Measurements from ENCODE around the gene STAT6. TPM values are rescaled to one million over a fixed set of nuclear protein-coding genes. Genes with fewer than 3 reads are reported as not detected.

Gene STAT6
- total and polyA plus RNA-seq, 11 donors = 31.6 to 87.7 (median 38.4) TPM

GRCh38 chr12:57128519-57129247 is 17.5 kb upstream of the STAT6 start:
- no peaks in the 10 kb centered on the region for H3K9me3 ChIP-seq
- H3K27me3 ChIP-seq = no peaks in the 10 kb centered on the region
- intact Hi-C loops (cut with DNase I) = loop anchor here in 2 of 10 donors (2.0 to 5.0 kb wide), 2 partner anchors 46 to 109 kb away; a partner anchor contains a TSS
- H3K27ac ChIP-seq = peak overlapping the region; percentile 92 to 100 (median 98)
- ATAC-seq (no peak), DNase-seq (no peak)
- 2 to 8% (median 6%) methylated on average over 22 to 35 of the region's 35 CpGs for WGBS, 4 donors
- TF ChIP-seq CTCF (IDR thresholded peaks at IDR 0.05) (no peak), POLR2A (IDR thresholded peaks at IDR 0.05) (no peak)
- peaks cover 6 to 56% (median 43%) of the 10 kb centered on the region in 12 donors for H3K4me1 ChIP-seq
- H3K4me3 ChIP-seq = peak overlapping the region; percentile 68 to 94 (median 79)
- H3K36me3 ChIP-seq = peaks cover 0 to 10% (median 0%) of the 10 kb centered on the region in 9 donors

GRCh38 chr12:57127726-57128518 is 16.8 kb upstream of the STAT6 start, which contains the start of gene LRP1:
Gene LRP1 (plus strand): TSS chr12:57128483. CDS start chr12:57128965, 482 bp downstream.
- H3K27me3 ChIP-seq = no peaks in the 10 kb centered on the region
- intact Hi-C loops (cut with DNase I) = loop anchor here in 4 of 10 donors (2.0 to 5.0 kb wide), 5 partner anchors 47 to 109 kb away; a partner anchor contains a TSS
- peak within 1 kb of the TSS; percentile 68 to 94 (median 79) for H3K4me3 ChIP-seq
- ATAC-seq = peak; percentile 77 to 88 (median 80)
- DNase-seq = peak; percentile 88 to 93 (median 91)
- WGBS, 4 donors = 0 to 1% (median 0%) methylated on average over 53 to 57 of the region's 57 CpGs
- peaks cover 0 to 10% (median 0%) of the 10 kb centered on the region in 9 donors for H3K36me3 ChIP-seq
- H3K9me3 ChIP-seq = no peaks in the 10 kb centered on the region
- H3K27ac ChIP-seq = peak within 1 kb of the TSS; percentile 92 to 100 (median 98)
- TF ChIP-seq POLR2A (IDR thresholded peaks at IDR 0.05) = peak in 1 of 2 donors; percentile 81
- TF ChIP-seq CTCF (IDR thresholded peaks at IDR 0.05) = no peak
- H3K4me1 ChIP-seq = peaks cover 6 to 49% (median 36%) of the 10 kb centered on the region in 12 donors

- Histone ChIP-seq H3K27ac (peak overlapping the region; percentile 92 to 100 (median 98)), H3K27me3 (no peaks in the 10 kb centered on the region), H3K9me3 (no peaks in the 10 kb centered on the region), H3K4me1 (peaks cover 6 to 41% (median 28%) of the 10 kb centered on the region in 12 donors), H3K4me3 (peak overlapping the region; percentile 68 to 94 (median 79)), H3K36me3 (peaks cover 0 to 9% (median 0%) of the 10 kb centered on the region in 9 donors)
- TF ChIP-seq POLR2A (IDR thresholded peaks at IDR 0.05) (no peak), CTCF (IDR thresholded peaks at IDR 0.05) (peak in 10 of 12 donors; percentile 4 to 56 (median 42))
- ATAC-seq (peak; percentile 31 to 69 (median 45)), DNase-seq (peak; percentile 68 to 88 (median 74))
- intact Hi-C loops (cut with DNase I) = loop anchor here in 3 of 10 donors (2.0 to 5.0 kb wide), 4 partner anchors 50 to 110 kb away; a partner anchor contains a TSS
- 2 to 5% (median 4%) methylated on average over 18 to 26 of the region's 26 CpGs for WGBS, 4 donors
Observed at GRCh38 chr12:57127101-57127725, 16.1 kb upstream of the STAT6 start.

Measured in heart left ventricle (tissue), 16 donors.